ENCODE measurements around the gene KLHL29.
A peak's percentile ranks its signal among the peaks of the same experiment; 100 is the strongest.

Gene KLHL29

DNA sequence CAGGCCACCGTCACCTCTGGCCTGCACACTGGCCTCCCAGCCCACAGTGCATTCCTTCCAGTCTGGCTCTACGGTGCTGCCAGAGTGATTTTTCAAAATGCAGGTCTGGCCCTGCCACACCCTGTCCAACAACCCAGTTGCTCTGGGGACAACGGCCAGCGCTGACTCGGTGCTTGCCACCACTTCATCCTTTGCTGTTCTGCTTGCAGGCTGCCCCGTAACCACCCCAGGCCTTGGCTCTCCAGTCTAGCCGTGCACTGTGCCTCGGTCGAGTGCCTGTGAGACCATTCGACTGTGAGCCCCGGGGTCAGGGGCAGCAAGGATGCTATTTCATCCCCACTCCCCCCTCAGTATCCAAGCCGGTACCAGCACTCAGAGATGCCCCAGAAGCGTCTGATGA is 262.6 kb downstream of the KLHL29 start:
- DNase-seq = no peak

DNA sequence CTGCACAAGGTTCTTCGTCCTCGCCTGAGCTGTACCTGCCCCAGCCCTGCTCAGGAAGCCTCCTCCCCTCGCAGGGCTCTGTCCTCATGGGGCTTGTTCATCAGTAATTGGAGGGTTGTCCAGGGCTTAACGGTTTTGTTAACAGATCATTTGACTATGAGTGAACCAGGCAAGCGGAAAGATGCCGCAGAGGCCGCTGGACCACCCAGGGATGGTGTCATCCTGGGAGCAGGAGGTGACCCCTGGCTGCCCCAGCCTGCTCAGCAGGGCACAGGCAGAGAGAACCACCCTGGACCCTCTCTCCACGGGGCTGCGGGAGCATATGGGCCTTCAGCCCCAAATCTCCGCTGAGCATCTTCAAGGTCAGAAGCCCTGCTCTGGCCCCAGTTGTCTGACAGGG is 264.3 kb downstream of the KLHL29 start:
- DNase-seq = no peak

DNA sequence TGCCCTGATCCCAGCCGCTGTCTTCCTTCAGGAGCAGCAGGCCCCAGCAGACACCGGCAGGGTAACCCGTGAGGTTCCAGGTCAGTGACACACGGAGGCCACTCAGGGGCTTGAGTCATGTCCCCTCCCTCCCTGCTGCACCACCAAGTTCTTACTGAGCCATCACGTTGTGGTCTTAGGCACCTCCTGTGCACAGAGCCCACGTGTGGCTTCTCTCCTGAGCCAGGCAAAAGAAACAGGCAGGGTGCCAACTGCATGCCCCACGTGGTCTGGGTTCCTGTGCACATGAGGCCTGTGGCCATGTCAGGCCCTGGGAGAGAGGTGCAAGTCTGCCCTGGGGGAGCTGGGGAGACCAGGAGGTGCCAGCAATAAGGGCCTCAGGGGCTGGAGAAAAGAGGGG is 264.8 kb downstream of the KLHL29 start:
- no peak for DNase-seq

DNA sequence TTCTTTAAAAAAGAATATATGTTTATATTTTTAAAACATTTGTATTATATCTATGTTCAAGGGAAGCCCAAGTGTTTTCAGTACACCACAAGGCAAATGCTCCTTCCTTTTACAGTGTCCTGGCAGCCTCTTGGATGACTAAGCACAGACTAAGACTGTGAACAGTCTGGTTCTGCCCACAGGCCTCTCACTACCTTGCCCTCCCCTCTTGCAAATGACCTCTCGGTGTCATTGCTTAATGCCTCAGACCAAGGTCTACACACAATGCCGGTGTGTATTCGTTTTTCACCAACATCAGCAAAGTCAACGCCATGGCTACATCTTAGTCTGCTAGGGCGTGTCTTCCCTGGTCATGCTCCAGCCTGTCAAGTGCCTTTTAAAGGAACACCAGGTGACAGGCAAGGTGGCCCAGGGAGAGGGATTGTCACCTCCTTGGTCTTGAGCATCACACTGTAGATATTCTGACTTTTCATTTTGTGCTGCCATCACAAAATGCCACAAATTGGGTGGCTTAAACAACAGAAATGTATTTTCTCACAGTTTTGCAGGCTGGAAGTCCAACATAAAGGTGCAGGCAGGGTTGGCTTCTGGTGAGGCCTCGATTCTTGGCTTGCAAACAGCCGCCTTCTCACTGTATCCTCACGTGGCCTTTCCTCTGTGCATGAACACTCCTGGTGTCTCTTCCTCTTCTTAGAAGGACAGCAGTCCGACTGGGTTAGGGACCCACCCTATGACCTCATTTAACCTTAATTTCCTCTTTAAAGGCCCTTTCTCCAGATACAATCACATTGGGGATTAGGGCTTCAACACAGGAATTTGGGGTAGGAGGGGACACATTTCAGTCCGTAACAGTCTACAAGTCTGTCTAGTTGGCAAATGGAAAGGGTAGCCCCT is 266.5 kb downstream of the KLHL29 start:
- no peak for DNase-seq

DNA sequence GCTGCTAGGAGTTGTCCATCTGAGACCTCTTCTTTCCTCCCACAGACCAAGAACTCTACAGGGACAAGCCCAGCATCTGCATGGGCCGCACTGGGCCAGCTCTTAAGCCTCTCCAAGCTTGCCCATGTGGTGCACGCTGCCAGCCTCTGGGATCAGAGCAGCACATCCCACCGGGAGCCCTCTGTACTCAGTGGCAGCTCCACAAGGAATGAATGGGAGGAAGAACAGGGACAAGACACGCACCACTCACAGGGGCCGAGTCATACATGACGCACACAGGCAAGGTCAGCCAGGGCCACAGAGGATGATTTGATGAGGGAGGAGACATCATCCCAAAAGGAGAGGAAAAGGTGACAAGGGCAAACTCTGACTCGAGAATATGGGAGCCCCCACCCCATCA is 268.3 kb downstream of the KLHL29 start:
- DNase-seq = no peak

DNA sequence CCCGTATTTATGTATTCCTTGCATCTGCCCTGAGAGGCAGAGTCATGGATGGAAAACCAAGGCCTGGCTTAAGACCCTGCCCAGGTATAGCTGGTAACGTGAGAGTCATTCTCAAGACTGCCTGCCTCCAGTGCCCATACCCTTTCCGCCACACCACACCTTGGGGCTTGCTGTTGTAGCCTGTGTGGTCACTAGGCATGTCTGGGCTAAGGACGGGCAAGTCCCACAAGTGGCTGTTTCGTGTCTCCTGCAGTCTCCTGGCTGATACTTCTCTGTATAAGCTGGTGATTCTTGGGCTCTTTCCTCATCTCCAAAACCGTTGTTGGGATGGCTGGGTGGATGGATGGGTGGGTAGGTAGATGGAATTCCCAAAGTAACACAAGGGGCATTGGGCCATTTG is 269.8 kb downstream of the KLHL29 start:
- DNase-seq = no peak

DNA sequence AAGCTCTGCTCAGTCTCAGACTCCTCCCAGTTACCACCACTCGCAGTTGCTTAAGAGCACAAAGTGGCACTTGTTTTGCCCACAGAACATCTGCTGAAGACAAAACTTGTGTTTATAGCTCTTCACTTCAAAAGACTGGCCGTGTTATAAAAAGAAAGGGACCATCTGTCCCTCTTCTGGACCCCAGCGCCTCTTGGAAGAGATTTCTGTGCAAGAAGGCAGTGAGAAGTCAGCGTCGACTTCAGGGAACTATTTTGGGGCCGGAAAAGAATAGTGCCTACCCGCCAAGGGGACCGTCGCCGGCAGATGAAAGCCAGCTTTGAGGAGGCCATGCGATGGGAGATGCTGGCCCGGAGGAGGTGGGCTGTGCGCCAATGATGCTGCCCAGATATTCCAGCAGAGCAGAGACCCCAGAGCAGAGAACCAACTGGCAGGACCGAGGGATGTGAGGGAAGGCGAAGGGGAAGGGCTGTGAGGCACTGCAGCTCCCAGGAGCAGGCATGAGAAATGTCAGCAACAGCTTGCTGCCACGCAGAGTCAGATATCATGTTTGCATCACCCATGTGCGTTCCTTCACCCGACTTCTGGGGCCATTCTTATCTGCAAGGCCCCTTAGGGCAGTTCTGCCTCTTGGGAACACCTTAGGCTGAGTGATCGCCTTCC is 271.1 kb downstream of the KLHL29 start:
- no peak for DNase-seq

DNA sequence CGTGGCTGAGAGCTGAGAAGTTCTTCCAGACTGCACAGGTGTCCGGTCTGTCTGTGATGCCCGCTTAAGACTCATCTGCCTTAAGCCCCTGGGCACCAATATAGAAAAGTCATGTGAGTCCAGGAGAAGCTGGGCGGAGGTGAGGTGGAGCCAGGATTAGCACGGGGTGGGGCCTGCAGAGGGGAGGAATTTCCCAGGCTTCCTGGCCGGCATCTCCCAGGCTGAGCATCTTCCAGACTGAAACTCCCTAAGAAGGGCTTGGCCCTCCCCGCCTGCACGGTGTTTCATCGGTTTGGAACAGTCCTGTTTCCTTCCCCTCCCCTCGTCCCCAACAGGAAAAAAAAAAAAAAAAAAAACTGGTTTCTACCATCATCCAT is 271.6 kb downstream of the KLHL29 start:
- no peak for DNase-seq

DNA sequence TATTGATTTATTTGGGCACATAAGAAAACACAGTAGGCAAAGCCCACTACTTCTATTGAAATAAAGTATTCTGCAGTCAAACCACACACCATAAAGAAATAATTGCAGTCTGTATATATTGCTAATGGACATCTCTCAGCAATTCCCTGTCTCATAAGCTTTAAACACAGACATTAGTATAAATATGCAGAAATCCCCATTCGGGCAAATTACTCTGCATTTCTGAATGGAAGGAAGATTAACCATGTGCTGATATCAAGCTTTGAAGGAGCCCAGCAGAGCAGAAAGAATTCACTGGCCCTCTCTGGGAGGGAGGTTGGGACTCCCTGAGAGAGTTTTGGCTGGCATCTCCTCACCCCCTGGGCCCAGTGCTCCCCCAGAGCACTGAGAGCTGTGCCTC is 272.4 kb downstream of the KLHL29 start:
- no peak for DNase-seq

DNA sequence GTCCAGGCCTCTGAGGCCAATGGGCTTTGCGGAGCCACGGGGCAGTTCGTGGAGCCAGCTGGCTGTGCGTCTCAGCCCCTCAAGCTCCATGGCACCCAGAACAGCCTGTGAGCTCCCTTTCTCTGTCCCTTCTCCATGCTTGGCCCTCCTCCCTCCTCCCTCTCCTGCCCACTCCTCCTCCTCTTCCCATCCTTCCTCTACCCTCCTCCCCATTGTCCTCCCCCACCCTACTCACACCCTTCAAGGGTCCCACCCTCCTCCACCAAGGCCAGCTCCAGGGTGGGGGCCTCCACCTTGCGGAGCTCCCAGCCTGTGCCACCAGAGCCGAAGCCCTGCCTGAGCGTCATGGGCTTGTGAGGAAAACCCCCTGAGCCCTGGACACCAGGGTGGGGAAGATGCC is 273.0 kb downstream of the KLHL29 start:
- DNase-seq = no peak

DNA sequence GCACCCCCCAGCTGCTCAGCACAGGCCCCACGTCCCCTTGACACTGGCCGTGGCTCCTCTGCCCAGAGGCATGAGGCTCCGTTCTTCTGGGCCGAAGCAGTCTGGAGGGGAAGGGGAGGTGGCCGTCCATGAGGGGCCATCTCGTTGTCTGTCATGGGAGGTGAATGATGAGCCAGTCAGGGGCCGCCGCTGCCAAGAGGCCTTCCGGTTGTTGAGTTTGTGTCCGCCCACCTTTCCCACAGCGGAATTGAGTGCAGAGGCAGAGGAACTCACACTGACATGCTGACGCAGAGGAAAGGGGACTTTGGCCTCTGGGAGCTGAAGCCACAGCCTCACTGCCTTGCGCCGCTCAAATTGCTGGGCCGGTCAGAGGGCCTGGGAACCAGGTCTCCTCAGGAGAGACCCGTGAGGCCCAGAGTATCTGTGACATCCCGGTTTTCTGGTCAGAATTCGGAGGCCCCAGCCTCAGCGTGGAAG is 273.5 kb downstream of the KLHL29 start:
- no peak for DNase-seq

DNA sequence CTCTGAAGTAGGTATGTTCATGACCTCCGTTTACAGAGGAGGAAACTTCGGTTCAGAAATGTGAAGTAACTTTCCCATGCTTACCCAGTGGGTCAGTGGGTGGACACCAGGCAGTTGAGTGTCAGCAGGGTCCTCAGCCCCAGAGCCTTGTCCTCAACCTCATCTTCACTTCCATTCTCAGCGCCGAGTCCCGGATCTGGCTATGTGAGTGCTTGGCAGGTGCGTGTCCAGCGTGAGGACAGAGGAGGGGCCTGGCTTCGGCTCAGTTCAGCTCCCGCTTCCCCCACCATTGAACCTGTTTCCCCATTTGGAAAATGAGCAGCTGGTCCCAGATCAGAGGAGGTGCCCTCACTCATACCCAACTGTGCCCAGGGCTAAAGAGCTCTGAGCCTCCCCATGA is 274.3 kb downstream of the KLHL29 start:
- DNase-seq = no peak

DNA sequence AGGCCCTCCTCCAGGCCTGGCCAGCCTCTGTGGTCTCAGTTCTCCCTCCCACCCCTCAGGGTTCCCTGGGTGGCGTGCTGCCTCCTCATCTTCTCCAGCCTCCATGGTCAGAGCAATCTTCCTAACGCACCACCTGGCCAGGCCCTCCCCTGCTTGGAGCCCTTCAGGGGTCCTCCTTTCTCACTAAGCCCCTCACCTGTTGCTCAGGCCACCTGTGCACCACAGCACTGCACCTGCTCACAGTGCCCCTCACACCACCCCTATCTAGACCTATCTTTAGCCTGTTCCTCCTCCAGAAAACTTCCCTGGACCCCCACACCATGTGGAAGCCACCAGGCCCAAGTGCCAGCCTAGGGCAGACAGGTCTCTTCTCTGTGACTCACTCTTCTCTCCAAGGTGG is 274.8 kb downstream of the KLHL29 start:
- no peak for DNase-seq

DNA sequence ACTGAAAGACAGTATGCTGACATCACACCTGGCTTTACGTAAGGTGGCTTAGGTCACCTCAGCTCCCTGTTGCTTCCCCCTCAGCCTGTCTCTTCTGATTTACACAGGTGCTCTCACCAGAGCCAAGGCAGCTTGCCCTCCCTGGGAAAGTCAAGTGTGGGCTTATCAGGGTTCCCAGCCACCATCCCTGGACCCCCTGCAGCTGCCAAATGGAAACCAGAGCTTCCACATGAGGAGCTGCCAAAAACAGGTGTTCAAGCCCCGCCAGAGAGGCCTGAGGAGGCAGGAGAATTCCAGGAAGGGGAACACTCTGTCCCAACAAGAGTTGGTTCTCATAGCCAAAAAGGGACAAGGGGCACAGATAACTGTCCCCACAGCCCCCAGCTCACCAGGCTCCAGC is 275.3 kb downstream of the KLHL29 start:
- DNase-seq = no peak

DNA sequence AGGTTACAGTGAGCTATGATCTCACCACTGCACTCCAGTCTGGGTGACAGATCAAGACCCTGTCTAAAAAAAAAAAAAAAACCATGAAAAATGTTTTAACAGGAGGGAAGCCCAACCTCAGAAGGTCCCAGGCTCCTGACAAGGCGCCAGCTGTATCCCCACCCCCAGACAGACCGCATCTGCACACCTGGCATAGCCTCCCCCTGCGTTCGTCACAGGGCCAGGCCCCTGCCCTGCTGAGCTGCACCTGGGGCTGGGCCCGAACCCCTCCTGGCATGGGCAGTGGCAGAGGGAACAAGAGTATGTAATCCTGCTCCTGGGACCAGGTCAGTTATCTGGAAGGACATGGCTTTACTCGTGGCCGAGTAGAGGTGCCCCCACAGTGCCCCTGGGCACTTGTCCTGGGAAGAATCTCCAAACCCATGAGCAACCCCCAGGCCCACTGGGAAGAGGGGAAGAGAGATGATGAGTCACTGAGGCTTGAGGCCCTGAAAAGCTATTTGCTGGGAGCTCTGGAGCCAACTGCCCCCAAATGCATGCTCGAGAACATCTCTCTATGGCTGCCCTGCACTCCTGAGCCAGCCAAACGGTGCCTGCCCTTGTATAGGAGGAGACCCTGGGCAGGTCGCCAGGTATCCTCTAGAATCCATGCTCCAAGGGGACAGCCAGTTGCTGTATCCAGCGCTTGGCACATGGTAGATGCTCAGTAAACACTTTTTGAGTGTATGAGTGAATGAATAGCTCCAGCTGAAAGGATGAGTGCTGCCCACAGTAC is 276.5 kb downstream of the KLHL29 start:
- DNase-seq = no peak

DNA sequence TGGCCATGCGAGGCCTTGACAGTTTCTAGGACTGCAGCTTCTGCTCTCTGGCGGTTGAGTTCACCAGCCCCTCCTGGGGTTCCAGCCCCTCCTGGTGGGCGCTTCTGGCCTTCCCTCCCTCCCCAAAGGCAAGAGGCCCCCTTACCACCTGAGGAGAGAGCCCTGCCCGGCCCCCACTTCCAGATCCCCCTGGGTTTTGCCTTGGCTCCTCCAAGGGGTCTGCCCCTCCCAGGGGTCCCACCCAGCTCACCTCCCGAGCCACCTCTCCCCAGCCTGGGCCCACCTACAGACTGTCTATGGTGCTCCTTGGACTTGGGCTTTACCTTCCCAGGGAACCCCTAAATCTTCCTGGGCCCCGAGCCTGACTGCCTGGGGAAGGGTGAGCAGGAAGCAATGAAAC is 277.5 kb downstream of the KLHL29 start:
- DNase-seq = no peak

DNA sequence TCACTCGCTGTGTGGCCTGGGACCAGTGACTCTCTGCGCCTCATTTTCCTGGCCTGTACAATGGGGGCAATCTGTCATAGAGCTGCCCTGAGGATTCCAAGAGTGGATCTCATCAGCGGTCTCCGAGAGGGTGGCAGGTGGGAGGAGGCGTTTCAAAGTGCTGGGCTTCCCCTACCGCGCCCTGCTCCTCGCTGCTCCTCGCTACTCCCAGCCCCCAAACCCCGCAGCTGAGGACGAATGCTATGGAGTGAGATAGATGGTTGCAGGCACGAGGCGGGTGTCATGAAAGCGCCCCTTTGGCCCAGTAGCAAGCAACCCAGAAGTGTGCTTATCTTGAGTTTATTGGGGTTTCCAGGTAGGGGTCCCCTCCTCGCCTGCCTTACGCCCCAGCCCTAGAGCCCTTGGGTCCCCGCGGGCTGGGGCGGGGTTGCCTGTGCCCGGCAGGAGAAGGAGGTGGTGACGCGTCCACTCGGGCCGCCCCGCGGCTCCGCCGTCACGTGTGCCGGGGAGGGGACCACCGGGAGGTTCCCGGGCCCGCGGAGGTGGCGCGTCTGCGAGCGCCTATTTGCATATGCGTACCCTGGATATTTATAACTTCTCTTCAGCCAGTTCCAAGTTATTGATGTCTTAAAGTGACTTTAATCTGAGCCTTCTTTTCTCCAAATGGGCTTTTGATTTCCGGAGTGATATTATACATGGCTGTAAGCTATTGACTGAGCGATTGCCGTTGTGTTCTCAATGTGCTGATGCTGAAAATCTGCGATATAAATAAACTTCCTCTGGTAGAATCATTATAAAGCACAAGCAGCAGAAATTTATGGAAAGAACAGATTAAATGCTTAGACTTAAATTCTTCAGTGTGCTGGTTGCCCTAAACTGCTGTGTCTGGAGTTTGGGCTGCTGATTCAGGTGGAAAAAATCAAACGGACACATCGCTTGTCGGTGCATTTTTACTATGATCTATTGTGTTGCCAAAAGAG is 278.3 kb downstream of the KLHL29 start:
- DNase-seq = no peak

DNA sequence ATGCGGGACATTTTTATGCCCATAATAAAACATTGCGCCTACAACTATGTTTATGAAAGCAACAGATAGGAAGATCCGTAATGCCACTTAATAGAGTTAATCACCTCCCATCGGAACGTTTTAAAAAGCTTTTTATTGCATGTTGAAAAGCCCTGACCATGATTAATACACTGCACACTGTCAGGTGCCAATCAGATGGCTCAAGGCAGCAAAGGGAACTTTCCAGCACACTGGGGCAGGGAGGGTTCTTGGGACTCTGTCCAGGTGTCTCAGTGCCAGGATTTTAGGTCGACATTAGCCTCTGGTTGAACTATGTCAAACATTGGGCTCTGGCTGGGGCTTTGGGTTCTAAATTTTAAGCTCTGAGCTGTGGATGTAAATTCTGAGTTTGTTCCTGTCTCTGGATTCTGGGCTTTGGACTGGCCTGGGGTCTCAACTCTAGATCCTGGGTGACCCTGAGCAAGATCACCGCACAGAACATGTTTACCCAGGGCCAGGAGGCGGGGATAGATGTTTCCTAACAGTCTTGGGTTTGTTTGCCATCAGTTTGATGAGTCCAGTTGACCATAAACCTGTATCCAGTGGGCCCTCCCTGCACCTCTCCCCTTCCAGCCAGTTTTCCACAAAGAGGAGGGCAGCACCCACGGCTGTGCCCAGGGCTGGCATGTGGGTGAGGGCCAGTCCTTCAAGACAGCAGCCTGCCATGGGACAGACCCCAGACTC is 279.2 kb downstream of the KLHL29 start:
- DNase-seq = no peak

DNA sequence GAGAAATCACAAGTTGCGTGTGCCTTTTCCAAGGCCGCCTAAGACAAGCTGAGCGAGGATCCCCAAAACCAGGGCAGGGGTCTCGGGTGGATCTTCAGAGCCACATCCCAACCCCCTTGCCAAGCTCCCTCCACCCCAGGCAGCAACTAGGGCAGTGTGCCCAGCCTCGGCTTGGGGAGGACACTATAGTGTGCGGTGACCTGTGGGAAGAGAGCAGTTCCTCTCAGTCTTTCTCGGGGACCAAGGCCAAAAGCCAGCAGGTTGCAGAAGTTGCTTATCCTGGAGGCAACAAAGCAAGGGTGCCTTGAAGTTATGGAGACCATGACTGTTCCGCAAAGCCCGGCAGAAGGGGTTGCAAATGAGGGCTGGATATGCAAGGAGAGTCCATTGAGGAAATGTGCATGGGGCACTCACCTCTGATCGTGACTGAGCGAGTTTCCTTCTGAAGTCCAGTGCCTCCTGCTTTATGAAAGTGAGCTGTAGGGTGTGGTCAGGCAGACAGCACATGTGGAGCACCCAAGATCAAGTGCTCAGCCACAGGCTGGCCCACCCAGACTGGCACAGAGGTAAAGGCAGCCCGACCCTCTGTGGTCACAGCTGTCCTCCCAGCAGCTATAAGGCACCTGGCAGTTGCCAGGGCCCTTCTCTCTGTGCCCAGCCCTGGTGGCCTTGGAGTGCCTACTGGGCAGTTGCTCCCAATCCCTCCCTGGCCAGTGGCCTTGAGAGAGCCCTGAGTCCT is 281.4 kb downstream of the KLHL29 start:
- no peak for DNase-seq

DNA sequence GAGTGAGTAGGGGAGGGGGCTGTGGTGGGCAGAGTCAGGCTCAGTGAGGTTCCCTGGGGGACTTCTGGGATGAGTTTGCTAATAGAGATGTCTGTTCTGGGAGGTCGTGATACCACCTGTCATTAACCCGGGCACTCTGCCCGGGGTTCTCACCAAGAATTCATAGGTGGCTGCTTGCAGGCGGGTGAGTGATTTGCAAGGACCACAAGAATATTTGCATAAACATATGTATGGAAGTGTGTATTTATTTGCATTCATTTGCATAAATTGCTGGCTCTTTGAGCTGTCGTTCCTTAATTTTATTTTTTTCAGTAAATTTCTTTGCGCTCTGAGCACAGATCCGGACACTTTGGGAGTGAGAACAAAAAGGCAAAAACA is 282.0 kb downstream of the KLHL29 start:
- peak; percentile 28 for DNase-seq

DNA sequence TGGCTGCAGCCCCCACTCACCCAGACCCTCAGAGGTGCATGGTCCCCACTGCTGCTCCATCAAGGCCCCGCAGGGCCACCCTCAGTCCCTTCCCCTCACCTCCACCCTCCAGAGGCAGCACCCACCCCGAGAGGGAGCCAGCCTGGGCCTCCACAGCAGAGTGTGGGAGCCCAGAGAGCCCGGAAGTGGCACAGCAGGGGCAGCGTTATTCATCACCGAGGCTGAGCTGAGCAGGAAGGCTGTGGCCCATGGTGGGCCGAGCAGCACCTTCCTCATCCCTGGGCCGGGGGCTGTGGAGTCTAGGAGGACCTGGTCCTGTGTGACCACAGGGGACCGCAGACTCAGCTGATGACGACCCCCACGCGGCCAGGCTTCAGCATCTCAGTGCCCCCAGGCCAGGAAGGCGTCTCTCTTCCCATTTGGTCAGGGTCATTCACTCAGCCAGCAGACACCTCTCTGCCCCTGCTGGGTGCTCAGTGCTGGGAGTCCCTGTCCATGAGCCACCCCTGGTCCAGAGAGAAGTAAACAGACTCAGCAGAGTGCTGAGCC is 283.9 kb downstream of the KLHL29 start:
- DNase-seq = no peak

Measured in NCI-H1092 treated with DMSO at 0.1 percent for 48 hours (cell line).